SK-N-SH (cell line): ENCODE measurements around the gene TDP2.

ENCODE experiments used
- CHD2 ChIP-seq: fragments of 150-350 bp; IDR thresholded peaks from 2 replicates; pipeline ENCODE4 v1.6.1; 2018; ENCODE audit warnings: low read length; ENCODE audit not compliant: partially characterized antibody
- EP300 ChIP-seq, 2 experiments: IDR thresholded peaks; 2 replicates each; pipeline versions ENCODE4 v1.4.0 to v1.6.1; 2012; ENCODE audit warnings: borderline replicate concordance in 1 of 2, low read depth in 1 of 2, low read length in 1 of 2
- EZH2phosphoT487 ChIP-seq: fragments of 200-600 bp; sonication (generic); IDR thresholded peaks from 2 replicates; pipeline ENCODE4 v1.6.1; 2017; ENCODE audit warnings: low read depth, mixed run types, mild to moderate bottlenecking, antibody characterized with exemption, moderate library complexity, borderline replicate concordance
- FOXM1 ChIP-seq: IDR thresholded peaks from 2 replicates; pipeline ENCODE4 v1.4.0; 2012; ENCODE audit warnings: low read depth, mild to moderate bottlenecking
- JUND ChIP-seq: IDR thresholded peaks from 2 replicates; pipeline ENCODE4 v1.4.0; 2012
- NRF1 ChIP-seq: IDR thresholded peaks from 2 replicates; pipeline ENCODE4 v1.6.1; 2012; ENCODE audit warnings: low read depth, mild to moderate bottlenecking, low read length
- RAD21 ChIP-seq: IDR thresholded peaks from 2 replicates; pipeline ENCODE4 v1.6.1; 2012; ENCODE audit warnings: mild to moderate bottlenecking, low read length
- RFX5 ChIP-seq: IDR thresholded peaks from 2 replicates; pipeline ENCODE4 v1.6.1; 2012; ENCODE audit warnings: mild to moderate bottlenecking, improper control_type of control experiment, low read length
- RXRA ChIP-seq: IDR thresholded peaks from 2 replicates; pipeline ENCODE4 v1.4.0; 2012; ENCODE audit warnings: low read depth, mild to moderate bottlenecking, borderline replicate concordance
- TEAD4 ChIP-seq: IDR thresholded peaks from 2 replicates; pipeline ENCODE4 v1.4.0; 2012; ENCODE audit warnings: mild to moderate bottlenecking, borderline replicate concordance; ENCODE audit not compliant: insufficient read depth
- YY1 ChIP-seq: IDR thresholded peaks from 2 replicates; pipeline ENCODE4 v1.4.0; 2012; ENCODE audit warnings: low read depth, mild to moderate bottlenecking
- TF ChIP-seq, protein P1 (sequence below): fragments of 200-600 bp; sonication (generic); IDR thresholded peaks from 2 replicates; pipeline ENCODE4 v1.6.1; 2017; ENCODE audit warnings: antibody characterized with exemption, mild to moderate bottlenecking, moderate library complexity
- TF ChIP-seq, protein P2 (sequence below): IDR thresholded peaks from 2 replicates; pipeline ENCODE4 v1.4.0; 2012; ENCODE audit warnings: low read depth
- TF ChIP-seq, protein P3 (sequence below): fragments of 150-350 bp; IDR thresholded peaks from 2 replicates; pipeline ENCODE4 v1.6.1; 2016; ENCODE audit warnings: mild to moderate bottlenecking, low read depth, low read length

DNA sequence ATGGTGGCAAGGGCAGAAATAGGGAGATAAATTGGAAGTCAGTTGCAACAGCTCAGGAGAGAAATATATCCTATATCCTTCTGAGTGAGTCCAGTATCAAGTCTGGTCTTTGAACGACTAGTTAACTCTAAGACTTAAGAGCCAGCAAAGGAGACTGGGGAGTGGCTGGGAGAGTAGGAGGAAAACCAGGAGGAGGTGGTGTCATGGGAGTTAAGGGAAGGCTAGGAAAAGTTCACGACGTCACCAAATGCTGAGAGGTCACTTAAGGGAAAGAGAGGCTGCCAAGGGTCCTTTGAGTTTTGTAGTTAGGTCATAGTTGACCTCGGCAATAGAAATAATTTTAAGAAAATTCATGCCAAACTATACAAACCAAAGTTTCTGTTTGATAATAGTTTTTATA lies 25.3 kb upstream of the TDP2 start:
- TF ChIP-seq, protein P1, sequence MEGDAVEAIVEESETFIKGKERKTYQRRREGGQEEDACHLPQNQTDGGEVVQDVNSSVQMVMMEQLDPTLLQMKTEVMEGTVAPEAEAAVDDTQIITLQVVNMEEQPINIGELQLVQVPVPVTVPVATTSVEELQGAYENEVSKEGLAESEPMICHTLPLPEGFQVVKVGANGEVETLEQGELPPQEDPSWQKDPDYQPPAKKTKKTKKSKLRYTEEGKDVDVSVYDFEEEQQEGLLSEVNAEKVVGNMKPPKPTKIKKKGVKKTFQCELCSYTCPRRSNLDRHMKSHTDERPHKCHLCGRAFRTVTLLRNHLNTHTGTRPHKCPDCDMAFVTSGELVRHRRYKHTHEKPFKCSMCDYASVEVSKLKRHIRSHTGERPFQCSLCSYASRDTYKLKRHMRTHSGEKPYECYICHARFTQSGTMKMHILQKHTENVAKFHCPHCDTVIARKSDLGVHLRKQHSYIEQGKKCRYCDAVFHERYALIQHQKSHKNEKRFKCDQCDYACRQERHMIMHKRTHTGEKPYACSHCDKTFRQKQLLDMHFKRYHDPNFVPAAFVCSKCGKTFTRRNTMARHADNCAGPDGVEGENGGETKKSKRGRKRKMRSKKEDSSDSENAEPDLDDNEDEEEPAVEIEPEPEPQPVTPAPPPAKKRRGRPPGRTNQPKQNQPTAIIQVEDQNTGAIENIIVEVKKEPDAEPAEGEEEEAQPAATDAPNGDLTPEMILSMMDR = no peak
- no peak for TF ChIP-seq RXRA
- TF ChIP-seq EP300 (IDR thresholded peaks at IDR 0.05; ENCODE audit: borderline replicate concordance in 1 of 2, low read depth in 1 of 2, low read length in 1 of 2) = no peak
- TF ChIP-seq FOXM1 = no peak
- TF ChIP-seq RFX5 = no peak
- no peak for TF ChIP-seq TEAD4
- no peak for TF ChIP-seq CHD2
- no peak for TF ChIP-seq YY1
- no peak for TF ChIP-seq EZH2phosphoT487
- TF ChIP-seq RAD21 = no peak
- TF ChIP-seq, protein P2, sequence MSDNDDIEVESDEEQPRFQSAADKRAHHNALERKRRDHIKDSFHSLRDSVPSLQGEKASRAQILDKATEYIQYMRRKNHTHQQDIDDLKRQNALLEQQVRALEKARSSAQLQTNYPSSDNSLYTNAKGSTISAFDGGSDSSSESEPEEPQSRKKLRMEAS = no peak
- TF ChIP-seq, protein P3, sequence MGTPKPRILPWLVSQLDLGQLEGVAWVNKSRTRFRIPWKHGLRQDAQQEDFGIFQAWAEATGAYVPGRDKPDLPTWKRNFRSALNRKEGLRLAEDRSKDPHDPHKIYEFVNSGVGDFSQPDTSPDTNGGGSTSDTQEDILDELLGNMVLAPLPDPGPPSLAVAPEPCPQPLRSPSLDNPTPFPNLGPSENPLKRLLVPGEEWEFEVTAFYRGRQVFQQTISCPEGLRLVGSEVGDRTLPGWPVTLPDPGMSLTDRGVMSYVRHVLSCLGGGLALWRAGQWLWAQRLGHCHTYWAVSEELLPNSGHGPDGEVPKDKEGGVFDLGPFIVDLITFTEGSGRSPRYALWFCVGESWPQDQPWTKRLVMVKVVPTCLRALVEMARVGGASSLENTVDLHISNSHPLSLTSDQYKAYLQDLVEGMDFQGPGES = no peak
- no peak for TF ChIP-seq JUND
- TF ChIP-seq NRF1 = no peak
